ENCODE data around the gene NTRK2. TPM values are rescaled to one million over a fixed set of nuclear protein-coding genes. Genes with fewer than 3 reads are reported as not detected.

The NTRK2 gene
- total and polyA plus RNA-seq, 10 of the 15 experiments (the other 5 are each of a cell fraction or from before 2014, with no cell fraction given) = 0.42 to 4.6 (median 0.65) TPM

GRCh38 chr9:84935528-84936117 is 266.1 kb downstream of the NTRK2 start:
- ChIA-PET RAD21 (ENCODE audit: unreplicated experiment) (no interaction called here), CTCF (interaction anchor here (0.8 to 1.6 kb wide), 3 partner anchors 19 to 207 kb away, joined by 3 to 4 read pairs (median 3); no protein-coding TSS in a partner anchor), SMC1A (ENCODE audit: uncharacterized antibody, unreplicated experiment) (interaction anchor here (0.6 to 1.2 kb wide), 6 partner anchors 13 to 608 kb away, joined by 3 to 4 read pairs (median 3); no protein-coding TSS in a partner anchor), POLR2A (no interaction called here)
- Histone ChIP-seq H3K79me2 (ENCODE audit: control insufficient read depth, insufficient read depth, low read length) (no peaks in the 10 kb centered on the region), H3K9me3 (replicated peaks; ENCODE audit: control insufficient read depth, insufficient read depth, low read length) (no peaks in the 10 kb centered on the region), H3K36me3 (ENCODE audit: control insufficient read depth in 2 of 2, insufficient read depth in 2 of 2, low read length in 1 of 2) (no peaks in the 10 kb centered on the region), H3K27me3 (replicated peaks in 1 of 2; ENCODE audit: control insufficient read depth in 2 of 2, insufficient read depth in 2 of 2, low read length in 1 of 2) (no peaks in the 10 kb centered on the region), H2AFZ (ENCODE audit: control insufficient read depth, low read depth, low read length) (no peak overlapping the region), H3K4me1 (ENCODE audit: control insufficient read depth, insufficient read depth, low read length) (0 out of 2 replicates have a peak, but pooled peaks cover 2% of the 10 kb centered on the region), H3K4me2 (ENCODE audit: control insufficient read depth, insufficient read depth) (no peak overlapping the region), H3K27ac (ENCODE audit: control insufficient read depth, insufficient read depth) (no peak overlapping the region), H3K4me3 (no peak overlapping the region), H4K20me1 (ENCODE audit: control insufficient read depth, insufficient read depth) (no peaks in the 10 kb centered on the region), H3K9ac (ENCODE audit: control insufficient read depth, insufficient read depth, low read length) (no peak overlapping the region)
- in situ Hi-C loops (cut with MboI) = no loop called here
- DNase-seq (ENCODE audit: low read depth, low spot score) = no peak
- intact Hi-C loops (cut with micrococcal nuclease; ENCODE audit: unreplicated experiment) = no loop called here
- no TSS peak for BruUV-seq (replicated peaks)
- ATAC-seq = peak; percentile 78
- peak; percentile 23 for FAIRE-seq
- TF ChIP-seq CREB1 (IDR thresholded peaks at IDR 0.05; ENCODE audit: low read depth) (no peak), HDAC6 (IDR thresholded peaks at IDR 0.05; ENCODE audit: unreplicated experiment) (no peak), MXI1 (IDR thresholded peaks at IDR 0.05; ENCODE audit: low read depth, low read length) (no peak), JUNB (IDR thresholded peaks at IDR 0.05) (peak; percentile 18; the same call in 1 of the 2 replicates), MEF2A (IDR thresholded peaks at IDR 0.05; ENCODE audit: insufficient read depth, low read depth, low read length) (no peak), BHLHE40 (IDR thresholded peaks at IDR 0.05; ENCODE audit: borderline replicate concordance in 1 of 2, low read depth in 2 of 2, low read length in 1 of 2) (no peak), ZNF24 (IDR thresholded peaks at IDR 0.05) (no peak), SREBF1 (IDR thresholded peaks at IDR 0.05; ENCODE audit: low read length) (no peak), IRF4 (IDR thresholded peaks at IDR 0.05; ENCODE audit: low read depth, low read length) (peak; percentile 31; the same call in 1 of the 2 replicates), NKRF (conservative IDR thresholded peaks at IDR 0.05) (no peak), FOS (IDR thresholded peaks at IDR 0.05; ENCODE audit: borderline replicate concordance, extremely low read depth, insufficient read length) (no peak), IKZF2 (IDR thresholded peaks at IDR 0.05) (peak; percentile 43 to 49; a peak in 3 of 4 replicates), MTA2 (IDR thresholded peaks at IDR 0.05; ENCODE audit: low read depth) (peak; percentile 65), HDAC2 (IDR thresholded peaks at IDR 0.05) (no peak), ESRRA (IDR thresholded peaks at IDR 0.05; ENCODE audit: low read length) (no peak), SMC3 (IDR thresholded peaks at IDR 0.05; ENCODE audit: borderline replicate concordance, low read length) (no peak), MYB (IDR thresholded peaks at IDR 0.05; ENCODE audit: borderline replicate concordance, low read depth, low read length) (no peak), DPF2 (IDR thresholded peaks at IDR 0.05) (peak; percentile 40; the same call in 1 of the 2 replicates), SIN3A (IDR thresholded peaks at IDR 0.05; ENCODE audit: low read depth, low read length) (no peak), NBN (IDR thresholded peaks at IDR 0.05) (no peak), SMAD5 (IDR thresholded peaks at IDR 0.05; ENCODE audit: low read depth) (no peak), NFXL1 (IDR thresholded peaks at IDR 0.05; ENCODE audit: borderline replicate concordance) (no peak)
- TF ChIP-seq, protein P1, sequence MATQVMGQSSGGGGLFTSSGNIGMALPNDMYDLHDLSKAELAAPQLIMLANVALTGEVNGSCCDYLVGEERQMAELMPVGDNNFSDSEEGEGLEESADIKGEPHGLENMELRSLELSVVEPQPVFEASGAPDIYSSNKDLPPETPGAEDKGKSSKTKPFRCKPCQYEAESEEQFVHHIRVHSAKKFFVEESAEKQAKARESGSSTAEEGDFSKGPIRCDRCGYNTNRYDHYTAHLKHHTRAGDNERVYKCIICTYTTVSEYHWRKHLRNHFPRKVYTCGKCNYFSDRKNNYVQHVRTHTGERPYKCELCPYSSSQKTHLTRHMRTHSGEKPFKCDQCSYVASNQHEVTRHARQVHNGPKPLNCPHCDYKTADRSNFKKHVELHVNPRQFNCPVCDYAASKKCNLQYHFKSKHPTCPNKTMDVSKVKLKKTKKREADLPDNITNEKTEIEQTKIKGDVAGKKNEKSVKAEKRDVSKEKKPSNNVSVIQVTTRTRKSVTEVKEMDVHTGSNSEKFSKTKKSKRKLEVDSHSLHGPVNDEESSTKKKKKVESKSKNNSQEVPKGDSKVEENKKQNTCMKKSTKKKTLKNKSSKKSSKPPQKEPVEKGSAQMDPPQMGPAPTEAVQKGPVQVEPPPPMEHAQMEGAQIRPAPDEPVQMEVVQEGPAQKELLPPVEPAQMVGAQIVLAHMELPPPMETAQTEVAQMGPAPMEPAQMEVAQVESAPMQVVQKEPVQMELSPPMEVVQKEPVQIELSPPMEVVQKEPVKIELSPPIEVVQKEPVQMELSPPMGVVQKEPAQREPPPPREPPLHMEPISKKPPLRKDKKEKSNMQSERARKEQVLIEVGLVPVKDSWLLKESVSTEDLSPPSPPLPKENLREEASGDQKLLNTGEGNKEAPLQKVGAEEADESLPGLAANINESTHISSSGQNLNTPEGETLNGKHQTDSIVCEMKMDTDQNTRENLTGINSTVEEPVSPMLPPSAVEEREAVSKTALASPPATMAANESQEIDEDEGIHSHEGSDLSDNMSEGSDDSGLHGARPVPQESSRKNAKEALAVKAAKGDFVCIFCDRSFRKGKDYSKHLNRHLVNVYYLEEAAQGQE (IDR thresholded peaks at IDR 0.05; ENCODE audit: low read depth, low read length) = no peak
